HG03097 (cell line): ENCODE results near the gene HOXD3.

ENCODE experiments used
- ATAC-seq: cut with Tn5 transposase; IDR thresholded peaks from one replicate; pipeline ENCODE4 v1.9.1; 2021; ENCODE audit not compliant: unreplicated experiment, low FRiP score

Gene HOXD3

DNA sequence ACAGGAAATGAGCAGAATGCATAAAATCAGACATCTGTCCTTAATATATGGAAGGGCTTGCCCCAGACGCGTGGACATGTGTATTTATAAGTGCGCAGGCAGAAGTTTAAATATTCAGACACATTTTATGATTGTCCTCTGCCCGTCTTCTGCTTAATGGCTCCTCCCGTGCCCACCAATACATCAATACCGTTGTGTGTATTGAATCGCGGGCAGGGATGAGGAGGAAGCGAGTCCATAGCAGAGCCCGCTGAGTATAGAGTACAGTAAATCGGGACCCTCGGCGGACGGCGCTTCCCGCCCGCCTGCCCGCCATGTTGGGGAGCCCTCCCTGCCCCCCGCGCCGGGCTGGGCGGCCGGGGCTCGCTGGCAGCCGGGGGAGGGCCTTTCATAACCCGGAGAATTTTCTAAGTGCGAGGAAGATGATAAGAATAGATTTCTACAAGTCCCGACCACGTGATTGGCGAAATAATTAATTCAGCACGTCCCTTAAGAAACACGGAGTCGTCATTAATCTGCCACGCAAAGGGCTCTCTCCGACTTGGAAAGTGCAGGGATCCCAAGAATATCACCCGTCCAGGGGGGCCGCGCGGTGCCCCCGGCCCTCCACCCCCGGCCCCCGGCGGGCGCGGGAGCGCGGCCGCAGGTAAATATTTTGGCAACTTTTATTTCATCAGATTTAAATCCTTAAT, at the start of gene HOXD3:
TSS of gene HOXD3 (plus strand) at position 501 of the 692 bp plus-strand sequence. CDS start 11,808 bp downstream, outside the sequence.
- no peak for ATAC-seq

GRCh38 chr2:176107731-176108181, 49.4 kb upstream of the HOXD3 start:
- no peak for ATAC-seq

DNA sequence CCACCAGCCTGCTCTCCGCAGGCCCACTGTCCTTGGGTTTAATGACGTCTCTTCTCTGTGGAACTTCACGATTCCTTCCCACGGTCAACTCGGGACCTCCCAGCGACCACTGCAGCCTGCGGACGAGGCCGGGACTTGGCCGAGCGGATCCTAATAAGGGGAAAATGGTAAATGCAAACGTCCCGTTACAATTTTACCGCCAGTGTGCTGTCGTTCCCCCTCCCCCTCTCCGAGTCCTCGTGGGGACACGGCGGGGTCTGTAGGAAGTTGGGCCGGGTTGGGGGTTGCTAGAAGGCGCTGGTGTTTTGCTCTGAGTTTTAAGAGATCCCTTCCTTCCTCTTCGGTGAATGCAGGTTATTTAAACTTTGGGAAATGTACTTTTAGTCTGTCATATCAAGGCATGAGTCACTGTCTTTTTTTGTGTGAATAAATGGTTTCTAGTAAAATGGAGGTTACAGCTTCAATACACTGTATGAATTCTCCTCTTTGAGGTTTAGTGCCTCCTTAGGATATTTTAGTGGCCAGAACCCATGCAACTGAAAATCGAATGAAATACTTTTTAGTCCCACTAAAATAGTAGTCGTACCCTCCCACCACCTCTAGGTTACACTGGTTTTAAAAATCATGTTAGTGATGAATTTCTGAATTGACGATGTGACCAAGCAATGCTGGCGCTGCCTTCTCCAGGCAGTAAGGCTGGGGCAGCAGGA, 47.8 kb upstream of the HOXD3 start:
- ATAC-seq: no peak

DNA sequence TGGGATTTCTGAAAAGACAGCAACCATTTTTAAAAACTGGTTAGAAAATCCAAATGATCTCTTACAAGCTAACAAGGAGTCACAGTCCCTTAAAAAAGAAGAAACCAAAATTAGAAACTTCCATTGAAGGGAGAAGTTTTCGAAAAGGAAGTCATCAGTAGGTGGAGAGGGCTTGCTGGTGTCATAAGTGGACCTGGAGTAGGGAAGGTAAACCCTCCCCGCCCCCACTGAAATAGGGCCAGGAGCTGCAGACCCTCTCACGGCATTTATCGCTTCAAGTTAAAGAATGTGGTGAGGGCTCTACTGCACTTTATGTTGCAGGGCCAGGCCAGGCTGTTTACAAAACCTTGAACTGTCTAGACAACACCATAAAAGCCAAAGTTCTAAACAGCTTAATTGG, 47.2 kb upstream of the HOXD3 start:
- ATAC-seq: no peak

- ATAC-seq: no peak
Measured at GRCh38 chr2:176110415-176111308, 46.4 kb upstream of the HOXD3 start.

- no peak for ATAC-seq
Measured at GRCh38 chr2:176111309-176111663, 45.8 kb upstream of the HOXD3 start.

DNA sequence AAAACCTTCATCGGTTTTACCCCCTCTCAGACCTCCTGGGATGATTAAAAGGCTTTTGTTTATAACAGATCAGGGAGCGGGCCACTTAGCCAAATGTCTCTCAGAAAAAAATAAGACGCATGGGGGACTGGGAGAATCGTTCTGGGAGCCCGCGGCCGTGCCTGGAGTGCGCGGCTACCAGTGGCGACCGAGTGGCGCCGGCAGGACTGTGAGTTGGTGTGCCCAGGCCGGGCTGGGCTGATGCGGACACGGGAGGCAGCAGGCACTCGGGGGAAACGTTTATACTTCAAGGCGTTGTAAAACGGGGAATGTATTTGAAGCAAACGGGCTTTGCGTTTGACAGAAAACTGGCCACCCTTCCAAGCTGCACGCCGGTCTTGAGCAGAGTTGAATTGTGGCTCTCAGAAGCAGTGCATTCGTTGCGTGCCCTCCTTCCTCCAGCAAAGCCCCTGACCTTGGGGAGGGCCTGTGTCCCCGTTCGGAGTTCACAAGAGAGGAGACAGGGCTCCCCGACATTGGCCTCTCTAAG, 45.2 kb upstream of the HOXD3 start:
- no peak for ATAC-seq

DNA sequence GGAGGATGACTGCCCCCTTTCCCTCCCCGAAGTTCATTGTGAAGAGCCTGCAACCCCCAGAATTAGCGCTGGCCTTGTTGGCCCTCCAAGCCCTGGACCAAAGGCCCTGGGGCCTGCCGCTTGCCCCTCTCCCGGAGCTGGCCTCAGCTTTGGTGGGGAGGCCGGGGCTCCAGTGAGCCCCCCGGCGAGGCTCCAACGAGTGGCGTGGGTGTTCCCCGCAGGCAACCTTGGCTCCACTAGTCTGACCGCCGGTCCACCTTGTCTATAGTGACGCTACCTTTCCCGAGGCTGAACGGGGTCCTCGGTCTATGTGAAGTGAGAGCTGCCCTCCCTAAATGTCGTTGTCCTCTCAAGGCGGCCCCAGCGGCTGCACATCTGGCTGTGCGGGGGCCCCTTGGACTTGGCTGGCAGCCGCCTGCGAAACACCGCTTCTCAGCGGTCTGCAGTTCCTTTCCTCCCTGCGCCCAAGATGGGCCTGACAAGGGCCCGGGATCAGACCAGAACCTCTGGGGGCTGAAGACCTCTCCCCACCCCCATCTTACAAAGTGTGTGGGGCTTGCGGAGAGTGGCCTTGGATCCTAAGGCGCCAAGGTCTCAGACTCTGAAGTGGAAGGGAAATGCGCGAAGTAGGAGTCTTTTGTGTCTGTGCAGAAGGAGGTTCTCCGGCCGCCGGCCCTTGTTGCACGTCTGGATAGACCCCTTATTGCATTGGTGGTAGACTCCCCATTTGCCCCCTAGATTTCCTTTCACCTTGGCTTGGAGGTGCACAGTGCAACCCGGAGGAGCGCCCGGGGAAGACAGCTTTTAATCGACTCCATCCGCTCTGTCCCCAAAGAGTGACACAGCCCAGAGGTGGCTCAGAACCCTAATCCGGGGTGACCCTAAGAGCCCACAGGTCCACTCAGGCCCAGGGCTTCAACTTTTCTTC, 44.5 kb upstream of the HOXD3 start:
- ATAC-seq: no peak

- ATAC-seq: no peak
Measured at GRCh38 chr2:176114120-176114929, 42.8 kb upstream of the HOXD3 start.

DNA sequence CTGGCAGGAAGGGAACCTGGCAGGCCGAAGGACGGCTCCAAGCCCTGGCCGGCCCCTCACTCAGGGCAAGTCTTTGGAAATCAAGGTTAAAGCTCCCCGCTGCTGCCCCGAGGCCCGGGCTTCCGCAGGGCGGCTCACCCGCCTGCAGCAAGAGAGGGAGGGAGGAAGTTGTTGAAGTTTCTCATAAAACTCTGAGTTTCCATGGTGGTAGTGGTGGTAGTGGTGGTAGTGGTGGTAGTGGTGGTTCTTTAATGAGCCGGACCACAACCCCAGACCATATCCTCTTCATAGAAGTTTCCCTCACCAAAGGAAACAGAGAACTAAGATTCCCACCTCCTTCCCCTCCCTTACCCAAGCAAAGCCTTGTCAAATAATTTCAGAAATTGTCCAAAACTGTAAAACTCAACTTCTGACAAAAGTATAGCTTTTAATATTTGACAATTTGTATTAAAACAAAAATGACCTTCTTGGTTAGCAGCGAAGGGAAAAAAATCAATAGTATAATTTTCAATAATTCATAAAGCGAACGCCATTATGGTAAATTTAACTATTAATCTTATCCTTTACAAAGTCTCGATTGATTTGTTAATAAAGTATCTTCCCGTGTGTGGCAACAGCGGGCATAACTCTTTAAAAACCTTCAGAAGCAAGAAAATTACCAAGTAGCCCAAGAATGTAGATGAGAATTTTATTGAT, 42.0 kb upstream of the HOXD3 start:
- ATAC-seq: no peak

GRCh38 chr2:176115883-176116813, 41.0 kb upstream of the HOXD3 start, which contains the start of gene HOXD10:
TSS of gene HOXD10 (plus strand) at chr2:176116778. CDS start at chr2:176116834, 56 bp downstream.
- no peak for ATAC-seq

DNA sequence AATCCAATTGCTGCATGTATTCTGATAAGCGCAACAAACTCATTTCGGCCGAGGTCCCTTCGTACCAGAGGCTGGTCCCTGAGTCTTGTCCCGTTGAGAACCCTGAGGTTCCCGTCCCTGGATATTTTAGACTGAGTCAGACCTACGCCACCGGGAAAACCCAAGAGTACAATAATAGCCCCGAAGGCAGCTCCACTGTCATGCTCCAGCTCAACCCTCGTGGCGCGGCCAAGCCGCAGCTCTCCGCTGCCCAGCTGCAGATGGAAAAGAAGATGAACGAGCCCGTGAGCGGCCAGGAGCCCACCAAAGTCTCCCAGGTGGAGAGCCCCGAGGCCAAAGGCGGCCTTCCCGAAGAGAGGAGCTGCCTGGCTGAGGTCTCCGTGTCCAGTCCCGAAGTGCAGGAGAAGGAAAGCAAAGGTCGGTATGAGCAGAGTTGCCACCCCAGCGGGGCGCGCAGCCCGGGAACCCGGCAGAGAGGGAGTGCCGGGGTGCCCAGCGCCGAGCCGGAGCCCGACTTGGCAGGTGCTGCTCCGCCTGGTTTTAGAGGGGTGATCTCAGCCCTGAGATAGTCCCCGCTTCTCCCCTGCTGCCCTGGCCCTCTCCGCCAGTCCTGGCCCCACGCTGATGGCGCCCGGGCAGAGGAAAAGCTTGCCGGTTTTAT, 39.8 kb upstream of the HOXD3 start:
- ATAC-seq: no peak

DNA sequence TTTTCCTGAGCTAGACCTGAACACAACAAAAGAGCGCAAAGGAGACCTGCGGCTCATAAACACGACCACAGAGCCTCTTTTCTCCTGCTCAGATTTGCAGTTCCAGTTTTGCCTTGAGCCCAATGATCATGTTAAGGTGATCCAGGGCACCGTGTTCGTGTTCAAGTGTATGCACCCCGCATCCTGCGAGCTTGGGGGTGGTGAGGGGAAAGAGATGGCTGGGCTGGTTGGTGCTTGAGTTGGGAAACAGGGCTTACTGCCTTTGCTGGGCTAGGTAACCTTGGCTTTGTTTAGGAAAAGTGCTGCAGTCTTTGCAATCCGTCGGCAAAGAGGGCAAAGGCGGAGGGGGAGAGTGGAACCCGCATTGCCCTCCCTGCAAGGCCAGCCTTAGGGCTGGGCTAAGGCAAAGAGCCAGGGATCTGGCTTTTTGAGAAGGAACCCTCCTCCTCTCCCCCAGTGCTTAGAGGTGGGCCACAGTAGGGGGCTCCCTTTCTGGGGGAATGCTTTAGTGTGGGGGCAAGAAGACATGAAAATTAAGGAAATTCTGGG, 39.2 kb upstream of the HOXD3 start:
- no peak for ATAC-seq

- no peak for ATAC-seq
Measured at GRCh38 chr2:176118601-176119339, 38.3 kb upstream of the HOXD3 start.

GRCh38 chr2:176120364-176121189, 36.5 kb upstream of the HOXD3 start:
- no peak for ATAC-seq
